NCI-H748 (cell line): ENCODE data around the gene SASH1.

Experiments
- DNase-seq: peaks from one replicate; lab custom pipeline; 2025; ENCODE audit not compliant: unreplicated experiment; lab: John Stamatoyannopoulos, UW

Gene SASH1

DNA sequence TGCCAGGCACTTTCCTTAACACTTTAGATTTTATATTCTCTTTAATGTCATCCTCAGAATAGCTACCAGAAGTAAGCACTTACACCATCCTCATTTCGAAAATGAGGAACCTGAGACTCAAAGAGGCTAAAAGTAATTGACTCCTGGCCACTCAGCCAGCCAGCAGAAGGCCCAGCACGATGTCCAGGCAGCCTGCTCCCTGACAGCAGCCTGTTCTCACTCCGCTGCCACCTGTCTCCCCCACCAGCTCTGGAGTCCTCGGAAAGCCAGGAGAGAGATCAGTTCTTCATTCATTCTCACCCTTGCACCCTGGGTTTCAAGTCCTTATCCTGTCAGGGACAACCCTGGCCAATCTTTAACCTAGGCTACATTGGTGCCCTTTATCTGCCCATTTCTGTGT is 174.0 kb downstream of the SASH1 start:
- no peak for DNase-seq

DNA sequence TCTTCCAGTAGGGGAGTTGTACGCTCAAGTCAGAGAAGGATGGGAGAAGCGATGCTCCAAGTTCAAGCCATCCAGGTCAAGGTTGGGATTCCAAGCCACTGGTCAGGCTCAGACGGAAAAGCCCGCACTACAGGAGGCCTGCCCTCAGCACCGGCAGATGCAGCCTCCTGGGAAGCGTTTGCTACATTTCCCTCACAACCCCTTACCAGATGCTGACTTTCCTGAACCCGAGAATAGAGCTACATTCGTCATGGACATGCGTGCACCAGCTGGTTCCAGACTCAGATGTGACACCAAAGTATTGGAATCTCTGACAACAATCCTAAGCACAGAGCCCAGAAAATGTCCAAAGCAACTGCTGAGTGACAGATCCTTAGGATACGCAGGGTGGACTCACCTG is 174.8 kb downstream of the SASH1 start:
- DNase-seq: no peak

- no peak for DNase-seq
Measured at GRCh38 chr6:148518511-148519156, 176.0 kb downstream of the SASH1 start.

GRCh38 chr6:148520109-148520841 is 177.6 kb downstream of the SASH1 start:
- no peak for DNase-seq

- no peak for DNase-seq
Measured at GRCh38 chr6:148521158-148521557, 178.5 kb downstream of the SASH1 start.

DNA sequence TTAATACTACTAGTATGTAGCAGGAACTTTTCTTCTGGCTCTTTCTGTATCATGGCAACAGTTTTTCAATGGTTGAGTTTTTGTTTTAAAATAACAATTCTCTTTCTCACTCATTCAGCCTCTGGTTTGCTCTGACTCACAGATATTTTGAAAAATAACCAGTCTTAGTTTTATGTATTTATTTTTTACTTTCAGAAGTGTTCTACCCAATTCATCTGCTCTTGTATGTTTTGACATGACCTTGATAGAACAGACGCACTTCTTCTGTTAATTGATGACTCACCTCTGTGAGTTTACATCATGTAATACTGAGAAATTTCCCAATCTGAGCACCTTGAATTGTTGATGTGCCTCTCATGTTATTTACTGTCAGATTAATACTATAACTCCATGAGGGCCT is 178.9 kb downstream of the SASH1 start:
- DNase-seq: no peak

DNA sequence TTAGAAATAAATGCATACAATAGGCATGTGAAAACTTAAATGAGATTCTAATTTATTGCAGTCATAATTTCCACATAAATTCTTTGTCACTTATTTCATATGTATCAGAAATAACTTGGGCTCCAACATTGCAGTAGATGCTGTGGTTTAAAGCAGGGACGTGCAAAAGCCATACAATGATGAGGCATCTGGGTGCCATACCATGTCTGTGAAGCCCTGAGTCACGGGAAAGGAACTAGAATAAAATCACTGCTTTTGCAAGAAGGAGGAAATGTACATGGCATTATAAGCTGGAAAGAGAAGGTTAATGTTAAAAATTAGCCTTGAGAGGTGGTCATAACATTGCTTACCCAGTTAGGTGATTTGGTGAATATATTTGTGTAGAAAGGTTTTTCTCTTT is 180.4 kb downstream of the SASH1 start:
- no peak for DNase-seq

GRCh38 chr6:148523551-148523950 is 180.9 kb downstream of the SASH1 start:
- DNase-seq: no peak

- DNase-seq: no peak
Measured at GRCh38 chr6:148524471-148524882, 181.8 kb downstream of the SASH1 start.

DNA sequence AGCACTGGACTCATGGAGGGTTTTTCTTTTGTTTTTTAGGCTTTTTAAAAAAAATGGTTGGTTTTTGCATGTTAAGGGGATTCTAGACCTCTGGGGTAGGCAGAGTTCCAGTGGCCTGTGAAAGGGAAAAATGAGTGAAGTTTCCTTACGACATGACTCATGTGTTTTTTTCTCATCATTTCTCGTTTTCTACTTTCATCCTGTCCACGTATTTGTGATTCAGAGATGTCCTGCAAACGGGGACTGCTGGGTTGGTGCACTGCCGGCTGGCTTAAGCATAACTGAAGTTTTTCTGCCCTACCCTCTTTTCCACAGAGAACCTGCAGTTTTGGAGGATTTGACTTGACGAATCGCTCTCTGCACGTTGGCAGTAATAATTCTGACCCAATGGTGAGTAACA is 182.3 kb downstream of the SASH1 start:
- no peak for DNase-seq

DNA sequence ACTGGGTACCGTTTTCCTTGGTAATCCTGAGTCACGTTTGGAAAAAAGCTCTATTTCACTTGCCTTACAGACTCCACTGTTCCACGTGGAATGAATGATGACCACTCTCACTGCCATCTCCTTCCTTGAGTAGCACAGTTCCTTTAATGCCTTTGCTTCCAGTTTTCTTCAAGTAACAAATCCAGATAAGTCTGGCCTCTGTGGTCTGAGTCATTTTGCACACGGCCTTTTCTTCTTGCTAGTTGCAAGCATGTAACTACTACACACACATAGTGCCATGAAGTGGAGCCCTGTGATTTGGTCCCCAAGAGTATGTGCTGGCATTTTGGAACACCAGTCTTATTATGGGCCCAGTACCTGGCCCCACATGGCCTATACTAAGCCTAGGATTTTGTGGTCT is 182.8 kb downstream of the SASH1 start:
- DNase-seq: no peak

DNA sequence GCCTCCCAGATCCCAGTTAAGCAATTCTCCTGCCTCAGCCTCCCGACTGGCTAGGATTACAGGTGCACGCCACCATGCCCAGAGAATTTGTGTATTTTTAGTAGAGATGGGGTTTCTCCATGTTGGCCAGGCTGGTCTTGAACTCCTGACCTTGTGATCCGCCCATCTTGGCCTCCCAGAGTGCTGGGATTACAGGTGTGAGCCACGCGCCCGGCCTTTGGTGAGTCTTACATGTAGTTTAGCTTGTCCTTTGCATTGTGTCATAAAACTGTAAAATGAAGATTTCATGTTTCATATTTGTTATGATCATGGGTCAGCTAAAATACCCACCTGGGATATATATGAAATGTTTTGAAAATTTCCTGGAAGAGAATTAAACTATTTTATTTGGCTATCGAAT is 183.5 kb downstream of the SASH1 start:
- no peak for DNase-seq

DNA sequence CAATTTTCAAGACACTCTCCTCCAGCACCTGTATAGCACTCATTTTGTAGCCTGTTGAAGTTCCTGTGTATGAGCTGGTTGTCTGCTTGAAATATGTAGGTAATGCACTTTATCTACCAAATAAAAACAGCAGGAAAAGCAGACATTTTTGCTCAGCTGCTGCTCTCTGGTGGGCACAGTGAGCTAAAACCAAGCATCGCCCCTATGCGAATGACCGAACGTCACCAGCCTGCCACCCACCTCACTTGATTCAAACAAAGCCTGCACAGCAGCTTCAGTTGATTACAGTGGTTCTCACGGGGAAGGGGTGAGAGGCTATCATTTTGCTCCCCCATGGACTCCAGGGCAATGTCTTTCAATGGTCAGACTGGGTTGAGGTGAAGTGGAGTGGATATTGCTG is 185.7 kb downstream of the SASH1 start:
- peak; percentile 11 for DNase-seq

- no peak for DNase-seq
Measured at GRCh38 chr6:148529010-148529409, 186.4 kb downstream of the SASH1 start.

- DNase-seq: no peak
Measured at GRCh38 chr6:148530394-148530953, 187.8 kb downstream of the SASH1 start.

DNA sequence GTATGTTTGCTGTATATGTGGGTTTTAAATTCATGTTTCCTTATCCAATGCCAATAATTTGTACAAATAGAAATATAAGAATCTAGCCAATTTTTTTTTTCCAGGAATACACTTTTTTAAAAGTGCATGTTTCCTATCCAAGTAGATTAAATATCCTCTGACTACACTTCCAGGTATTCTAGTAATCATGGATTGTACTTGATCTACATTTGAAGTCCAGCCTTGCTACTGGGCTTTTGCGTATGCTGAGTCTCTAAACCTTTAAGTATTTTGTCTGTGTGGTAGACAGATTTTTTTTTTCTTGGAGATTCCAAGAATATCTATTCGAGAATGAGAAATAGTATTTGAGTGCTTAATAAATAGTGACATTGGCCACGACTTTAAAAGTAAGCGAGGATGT is 188.3 kb downstream of the SASH1 start:
- no peak for DNase-seq

DNA sequence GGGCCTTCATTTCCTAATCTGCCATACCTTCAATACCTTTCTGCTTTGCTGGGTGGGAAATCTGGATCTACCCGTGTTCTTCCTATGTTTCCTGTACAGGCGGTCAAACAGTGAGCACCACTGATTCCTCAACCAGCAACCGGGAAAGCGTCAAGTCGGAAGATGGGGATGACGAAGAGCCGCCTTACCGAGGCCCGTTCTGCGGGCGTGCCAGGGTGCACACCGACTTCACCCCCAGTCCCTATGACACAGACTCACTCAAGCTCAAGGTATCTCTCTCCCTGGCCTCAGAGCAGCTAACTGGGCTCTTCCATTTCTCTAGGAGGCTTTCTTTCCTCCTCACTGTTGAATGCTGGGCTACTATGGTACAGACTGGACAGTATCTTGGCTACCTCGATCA is 190.1 kb downstream of the SASH1 start:
- DNase-seq: no peak

- DNase-seq: no peak
Measured at GRCh38 chr6:148533309-148534107, 190.9 kb downstream of the SASH1 start.

DNA sequence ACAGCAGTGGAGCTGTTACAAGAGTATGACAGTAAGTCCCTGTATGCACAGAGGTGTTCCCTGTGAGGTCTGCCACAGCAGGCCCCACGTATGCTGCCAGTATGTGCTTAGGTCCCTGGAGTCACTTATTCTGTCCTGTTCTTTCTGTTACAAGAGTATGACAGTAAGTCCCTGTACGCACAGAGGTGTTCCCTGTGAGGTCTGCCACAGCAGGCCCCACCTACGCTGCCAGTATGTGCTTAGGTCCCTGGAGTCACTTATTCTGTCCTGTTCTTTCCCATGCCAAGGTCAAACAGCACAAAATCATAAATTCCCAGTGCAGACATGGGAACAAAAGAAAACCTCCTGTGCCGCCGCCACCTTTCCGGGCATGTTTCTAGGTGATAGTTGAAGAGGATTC is 192.2 kb downstream of the SASH1 start:
- no peak for DNase-seq

DNA sequence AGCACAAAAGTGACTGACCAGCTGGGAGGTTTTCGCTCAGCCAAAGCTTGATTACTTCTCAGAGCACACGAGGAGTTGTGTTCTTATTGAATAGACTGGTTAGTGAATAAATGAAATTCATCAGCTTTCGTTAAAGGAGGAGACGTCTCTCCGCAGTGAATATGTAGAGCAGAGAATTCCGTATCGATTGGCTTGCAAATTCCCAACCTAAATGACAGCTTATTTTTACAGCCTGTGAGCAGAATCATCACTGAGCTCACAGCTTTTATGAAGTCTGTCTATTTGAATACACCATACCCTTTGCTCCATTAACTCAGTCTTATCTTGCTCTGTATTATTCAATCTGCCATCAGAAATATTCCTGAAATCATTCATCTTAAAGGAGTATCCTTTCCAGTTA is 192.7 kb downstream of the SASH1 start:
- no peak for DNase-seq

- no peak for DNase-seq
Measured at GRCh38 chr6:148535976-148536375, 193.3 kb downstream of the SASH1 start.
